ENCODE results near the gene MRPL34. TPM values are rescaled to one million over a fixed set of nuclear protein-coding genes. Genes with fewer than 3 reads are reported as not detected.

MRPL34 gene
- total RNA-seq, 1 experiment from 2014 or later: 191 TPM

GRCh38 chr19:17341386-17341785 lies 35.7 kb downstream of the MRPL34 start:
- Histone ChIP-seq H3F3A (ENCODE audit: low read length, unreplicated experiment) (no peaks in the 10 kb centered on the region), H3K9me2 (replicated peaks; ENCODE audit: low read length) (no peaks in the 10 kb centered on the region), H3K4me2 (ENCODE audit: low read length) (no peak overlapping the region), H3K36me3 (ENCODE audit: low read depth, low read length) (peaks cover 11% of the 10 kb centered on the region; the same call in 1 of the 2 replicates), H2AFZ (ENCODE audit: low read length) (no peak overlapping the region), H3K4me1 (ENCODE audit: insufficient read depth, low read length) (peaks cover 9% of the 10 kb centered on the region), H4K20me1 (ENCODE audit: low read length) (no peaks in the 10 kb centered on the region), H3K27ac (ENCODE audit: low read length) (no peak overlapping the region), H3K9me3 (ENCODE audit: low read length) (no peaks in the 10 kb centered on the region), H3K4me3 (ENCODE audit: low read length) (no peak overlapping the region), H3K79me2 (ENCODE audit: low read length) (peaks cover 30% of the 10 kb centered on the region), H3K27me3 (ENCODE audit: low read length) (no peaks in the 10 kb centered on the region), H3K9ac (ENCODE audit: low read length) (no peak overlapping the region)
- no peak for DNase-seq
- no peak for ATAC-seq
- ChIA-PET POLR2A (ENCODE audit: unreplicated experiment) (no interaction called here), CTCF (no interaction called here)
- BruUV-seq (replicated peaks): no TSS peak
- TF ChIP-seq EZH2phosphoT487 (IDR thresholded peaks at IDR 0.05; ENCODE audit: borderline replicate concordance, low read length) (no peak), CTCF (conservative IDR thresholded peaks at IDR 0.05; ENCODE audit: low read depth, low read length) (no peak), EZH2 (IDR thresholded peaks at IDR 0.05; ENCODE audit: low read length, unreplicated experiment) (no peak)
- intact Hi-C loops (cut with micrococcal nuclease): no loop called here

- ChIA-PET POLR2A (ENCODE audit: unreplicated experiment) (no interaction called here), CTCF (no interaction called here)
- Histone ChIP-seq H3K4me2 (ENCODE audit: low read length) (no peak overlapping the region), H3F3A (ENCODE audit: low read length, unreplicated experiment) (no peaks in the 10 kb centered on the region), H3K79me2 (ENCODE audit: low read length) (peaks cover 30% of the 10 kb centered on the region), H3K4me1 (ENCODE audit: insufficient read depth, low read length) (peaks cover 9% of the 10 kb centered on the region), H2AFZ (ENCODE audit: low read length) (no peak overlapping the region), H3K27me3 (ENCODE audit: low read length) (no peaks in the 10 kb centered on the region), H3K9me2 (replicated peaks; ENCODE audit: low read length) (no peaks in the 10 kb centered on the region), H3K9ac (ENCODE audit: low read length) (no peak overlapping the region), H3K27ac (ENCODE audit: low read length) (no peak overlapping the region), H3K9me3 (ENCODE audit: low read length) (no peaks in the 10 kb centered on the region), H4K20me1 (ENCODE audit: low read length) (no peaks in the 10 kb centered on the region), H3K4me3 (ENCODE audit: low read length) (no peak overlapping the region), H3K36me3 (ENCODE audit: low read depth, low read length) (peaks cover 11% of the 10 kb centered on the region; the same call in 1 of the 2 replicates)
- intact Hi-C loops (cut with micrococcal nuclease): no loop called here
- no peak for TF ChIP-seq EZH2 (IDR thresholded peaks at IDR 0.05; ENCODE audit: low read length, unreplicated experiment)
- TF ChIP-seq EZH2phosphoT487 (IDR thresholded peaks at IDR 0.05; ENCODE audit: borderline replicate concordance, low read length): no peak
- TF ChIP-seq CTCF (conservative IDR thresholded peaks at IDR 0.05; ENCODE audit: low read depth, low read length): no peak
- ATAC-seq: no peak
- BruUV-seq (replicated peaks): no TSS peak
- DNase-seq: no peak
These were observed 36.2 kb downstream of the MRPL34 start for GRCh38 chr19:17341845-17342244.

- TF ChIP-seq CTCF (conservative IDR thresholded peaks at IDR 0.05; ENCODE audit: low read depth, low read length) (peak; percentile 85), EZH2phosphoT487 (IDR thresholded peaks at IDR 0.05; ENCODE audit: borderline replicate concordance, low read length) (no peak)
- DNase-seq: peak; percentile 79
- H3F3A ChIP-seq (ENCODE audit: low read length, unreplicated experiment): no peaks in the 10 kb centered on the region
- no peak overlapping the region for H3K9ac ChIP-seq (ENCODE audit: low read length)
- H3K27me3 ChIP-seq (ENCODE audit: low read length): no peaks in the 10 kb centered on the region
- BruUV-seq (replicated peaks): TSS peak; percentile 16
- no peak overlapping the region for H3K4me3 ChIP-seq (ENCODE audit: low read length)
- peaks cover 4% of the 10 kb centered on the region; the same call in 1 of the 2 replicates for H3K36me3 ChIP-seq (ENCODE audit: low read depth, low read length)
- no peak overlapping the region for H3K4me2 ChIP-seq (ENCODE audit: low read length)
- POLR2A ChIA-PET (ENCODE audit: unreplicated experiment): interaction anchor here (0.7 kb wide), 1 partner anchor 228 kb away, joined by 26 read pairs; no protein-coding TSS in a partner anchor
- H3K27ac ChIP-seq (ENCODE audit: low read length): no peak overlapping the region
- H3K9me3 ChIP-seq (ENCODE audit: low read length): no peaks in the 10 kb centered on the region
- H3K4me1 ChIP-seq (ENCODE audit: insufficient read depth, low read length): peaks cover 10% of the 10 kb centered on the region; the same call in 1 of the 2 replicates
- H3K9me2 ChIP-seq (replicated peaks; ENCODE audit: low read length): no peaks in the 10 kb centered on the region
- H2AFZ ChIP-seq (ENCODE audit: low read length): 0 out of 2 replicates have a peak overlapping the region, but pooled peaks have one; percentile 28
- 0 out of 2 replicates have a peak, but pooled peaks cover 4% of the 10 kb centered on the region for H3K79me2 ChIP-seq (ENCODE audit: low read length)
- no peaks in the 10 kb centered on the region for H4K20me1 ChIP-seq (ENCODE audit: low read length)
- peak; percentile 87 for ATAC-seq
- CTCF ChIA-PET: interaction anchor here (1.2 kb wide), 1 partner anchor 40 kb away, joined by 9 read pairs; no protein-coding TSS in a partner anchor
- intact Hi-C loops (cut with micrococcal nuclease): loop anchor here (1.0 kb wide), 3 partner anchors 40 to 120 kb away; no protein-coding TSS in a partner anchor
These were observed 40.5 kb downstream of the MRPL34 start for GRCh38 chr19:17346109-17346671.
